H4 (cell line): ENCODE data around the gene PPM1L. TPM values are rescaled to one million over a fixed set of nuclear protein-coding genes. Genes with fewer than 3 reads are reported as not detected.

Source experiments
- DNase-seq: peaks from one replicate; pipeline ENCODE4 v3.0.0-alpha.2; 2015; ENCODE audit warnings: low spot score
- total RNA-seq: library from RNA; depleted of rRNA; stranded (reverse); fragments of >200 nt; shearing (Covaris generic); gene quantifications from 2 replicates; pipeline ENCODE4 v1.2.3, GENCODE V29; 2014; rRNA removed

The PPM1L gene
- total RNA-seq, 1 experiment from 2014 or later = 1.6 TPM

DNA sequence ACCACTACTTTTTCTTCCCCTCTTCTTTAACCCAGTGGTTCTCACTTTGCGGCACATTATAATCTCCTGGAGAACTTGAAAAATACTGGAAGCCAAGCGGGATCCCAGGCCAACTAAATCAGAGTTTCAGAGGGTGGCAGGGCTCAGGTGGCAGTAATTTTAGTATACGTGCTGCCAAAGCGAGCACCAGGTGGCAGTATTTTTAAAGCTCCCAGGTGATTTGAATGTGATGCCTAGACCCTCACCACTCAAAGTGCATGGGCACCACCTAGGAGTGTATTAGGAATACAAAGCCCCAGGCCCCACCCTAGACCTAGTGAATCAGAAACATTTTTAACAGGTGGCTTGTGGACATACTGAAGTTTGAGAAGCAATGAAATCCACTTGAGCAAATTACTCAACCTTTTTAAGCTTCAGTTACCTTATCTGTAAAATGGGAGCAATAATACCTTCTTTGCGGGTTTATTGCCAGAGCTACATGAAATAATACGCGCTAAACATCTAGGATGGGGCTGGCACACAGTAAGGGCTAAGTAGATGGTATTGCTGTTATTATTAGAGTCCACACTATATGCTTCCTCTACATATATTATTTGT is 340.8 kb downstream of the PPM1L start:
- no peak for DNase-seq

DNA sequence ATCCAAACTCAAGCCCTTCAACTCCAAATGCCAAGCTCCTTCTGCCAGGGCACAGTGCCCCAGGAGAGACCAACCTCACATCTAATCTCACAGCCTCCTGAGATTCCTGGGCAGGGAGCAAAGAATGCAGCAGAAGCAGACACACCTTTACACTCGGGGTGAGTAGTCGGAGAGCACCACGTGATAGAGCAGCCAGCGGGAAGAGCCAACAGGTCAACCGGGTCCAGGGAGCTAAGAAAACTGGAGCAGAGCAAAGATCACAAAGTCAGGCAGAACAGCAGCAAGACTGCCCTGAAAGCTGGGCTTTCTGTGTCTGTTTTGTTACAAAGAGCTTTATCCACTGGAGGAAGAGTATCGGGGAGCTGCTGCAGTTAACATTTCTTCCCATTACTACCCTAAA is 345.0 kb downstream of the PPM1L start:
- no peak for DNase-seq

DNA sequence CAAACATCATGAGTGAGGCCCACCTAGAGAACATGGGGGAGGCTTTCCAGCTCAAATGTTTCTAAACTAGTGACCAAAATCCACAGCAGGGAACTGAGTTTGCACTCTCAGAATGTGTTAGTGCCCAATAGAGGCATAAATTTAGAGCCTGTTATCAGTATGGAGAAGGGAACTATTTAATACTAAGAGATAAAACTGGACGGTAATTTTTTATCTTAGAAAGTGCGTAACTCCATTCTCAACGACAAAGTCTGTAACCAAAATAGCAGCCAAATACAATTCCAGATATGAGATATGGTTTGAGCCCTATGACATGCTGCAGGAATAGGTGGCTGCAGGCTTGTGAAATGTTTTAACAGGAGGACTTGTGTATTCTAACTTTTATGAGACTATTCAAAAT is 345.6 kb downstream of the PPM1L start:
- DNase-seq = no peak

DNA sequence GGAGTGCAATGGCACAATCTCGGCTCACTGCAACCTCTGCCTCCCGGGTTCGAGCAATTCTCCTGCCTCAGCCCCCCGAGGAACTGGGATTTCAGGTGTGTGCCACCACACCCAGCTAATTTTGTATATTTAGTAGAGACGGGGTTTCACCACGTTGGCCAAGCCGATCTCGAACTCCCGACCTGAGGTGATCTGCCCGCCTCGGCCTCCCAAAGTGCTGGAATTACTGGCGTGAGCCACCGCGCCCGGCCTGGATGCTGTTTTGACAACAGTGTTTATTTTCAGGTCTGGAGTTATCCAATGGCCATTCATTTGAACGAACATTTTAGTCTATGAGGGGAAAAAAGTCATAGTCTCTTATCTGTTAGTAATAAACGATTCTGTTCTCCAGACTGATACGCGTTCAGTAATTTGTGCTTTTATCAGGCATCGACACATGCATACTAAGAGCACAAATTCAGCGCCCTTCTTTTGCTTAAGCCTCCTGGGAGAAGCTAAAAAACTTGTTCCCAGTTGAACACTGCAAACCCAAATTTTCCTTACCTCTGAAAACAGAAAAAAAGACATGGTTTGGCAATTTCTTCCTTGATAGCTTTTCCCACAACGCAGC is 347.9 kb downstream of the PPM1L start:
- no peak for DNase-seq

GRCh38 chr3:161104561-161105551 is 348.8 kb downstream of the PPM1L start, which contains the start of gene B3GALNT1:
TSS of gene B3GALNT1 (minus strand) at chr3:161105349. CDS start at chr3:161086754, 18,595 bp downstream.
- DNase-seq = no peak

- DNase-seq = no peak
These were observed 351.3 kb downstream of the PPM1L start for GRCh38 chr3:161107311-161107710.

DNA sequence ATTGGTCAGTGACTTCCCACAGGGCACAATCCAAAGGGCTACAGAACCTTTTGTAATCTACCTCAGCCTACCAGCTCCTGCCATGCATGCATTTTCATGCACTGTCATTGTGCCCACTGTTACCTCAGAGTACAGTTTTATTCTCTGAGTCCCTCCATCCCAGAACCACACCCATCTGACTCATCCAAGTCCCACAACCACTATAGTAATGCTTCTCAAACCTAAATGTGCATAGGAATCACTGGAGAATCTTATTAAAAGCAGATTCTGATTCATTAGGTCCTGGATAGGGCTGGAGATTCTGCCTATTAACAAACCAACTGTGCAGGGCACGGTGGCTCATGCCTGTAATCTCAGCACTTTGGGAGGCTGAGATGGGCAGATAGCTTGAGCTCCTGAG is 352.8 kb downstream of the PPM1L start:
- DNase-seq = peak; percentile 76

GRCh38 chr3:161117646-161118045 is 361.6 kb downstream of the PPM1L start:
- DNase-seq = peak; percentile 35

DNA sequence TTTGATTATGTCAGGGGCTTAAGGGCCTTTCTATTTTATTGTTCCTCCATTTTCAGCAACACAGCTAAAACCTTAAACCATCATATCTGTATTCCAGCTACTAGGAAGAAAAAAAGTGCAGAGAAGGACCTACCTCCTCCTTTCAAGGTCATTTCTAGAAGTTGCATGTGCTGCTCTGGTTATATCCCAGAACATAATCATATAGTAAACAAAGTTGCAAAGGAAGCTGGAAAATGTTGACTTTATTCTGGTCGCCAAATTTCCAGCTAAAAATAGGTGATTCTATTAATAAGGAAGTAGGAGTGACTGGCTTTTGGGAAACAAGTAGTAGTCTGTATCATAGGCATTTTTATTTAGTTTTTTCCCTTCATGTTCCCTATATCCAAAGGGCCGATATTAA is 370.5 kb downstream of the PPM1L start:
- DNase-seq = no peak

Other genes starting within 250 kb of the PPM1L start
- gene KPNA4, start 190.7 kb upstream of the PPM1L start, total RNA-seq = 15.2 and 19.5 TPM in 2 replicates
- gene ARL14, start 79.1 kb upstream of the PPM1L start, total RNA-seq = 0.47 and 1.4 TPM in 2 replicates